NCI-H1694 treated with DMSO at 0.1 percent for 48 hours (cell line): ENCODE measurements around the gene TEKTIP1.
"Not testable (repeated sequence)": the region's sequence is repeated elsewhere in the genome, so short reads cannot be mapped to it uniquely, and the experiment has no call there.

Experiments
- DNase-seq: peaks from one replicate; lab custom pipeline; 2025; lab: John Stamatoyannopoulos, UW

The TEKTIP1 gene

GRCh38 chr19:3557461-3558248 is 18.7 kb downstream of the TEKTIP1 start, which contains the start of gene MFSD12:
TSS of gene MFSD12 (minus strand) at chr19:3557586. CDS start at chr19:3557403, 183 bp downstream.
- peak; percentile 83 for DNase-seq

GRCh38 chr19:3563709-3564524 is 24.9 kb downstream of the TEKTIP1 start:
- no peak for DNase-seq

GRCh38 chr19:3565139-3565538 is 26.2 kb downstream of the TEKTIP1 start:
- no peak for DNase-seq

- not testable (repeated sequence) for DNase-seq
These were observed 31.1 kb downstream of the TEKTIP1 start for GRCh38 chr19:3570042-3570441.

GRCh38 chr19:3570606-3571011 is 31.6 kb downstream of the TEKTIP1 start:
- no peak for DNase-seq

- DNase-seq = peak; percentile 94
These were observed 33.3 kb downstream of the TEKTIP1 start for GRCh38 chr19:3572132-3572854.

- no peak for DNase-seq
These were observed 33.8 kb downstream of the TEKTIP1 start, which contains the start of gene HMG20B for GRCh38 chr19:3572855-3573161. TSS of gene HMG20B (plus strand) at chr19:3572944. CDS start at chr19:3573310, 366 bp downstream.

- no peak for DNase-seq
These were observed 34.3 kb downstream of the TEKTIP1 start for GRCh38 chr19:3573162-3573857.

GRCh38 chr19:3573858-3574637 is 35.1 kb downstream of the TEKTIP1 start:
- DNase-seq = peak; percentile 39

- peak; percentile 28 for DNase-seq
These were observed 36.3 kb downstream of the TEKTIP1 start for GRCh38 chr19:3575260-3575741.

- DNase-seq = no peak
These were observed 37.1 kb downstream of the TEKTIP1 start for GRCh38 chr19:3575949-3576673.

- no peak for DNase-seq
These were observed 37.9 kb downstream of the TEKTIP1 start for GRCh38 chr19:3576696-3577443.

GRCh38 chr19:3577723-3578344 is 38.9 kb downstream of the TEKTIP1 start:
- no peak for DNase-seq

GRCh38 chr19:3578390-3578789 is 39.4 kb downstream of the TEKTIP1 start:
- no peak for DNase-seq

- no peak for DNase-seq
These were observed 41.4 kb downstream of the TEKTIP1 start for GRCh38 chr19:3580156-3580934.

GRCh38 chr19:3581792-3582191 is 42.8 kb downstream of the TEKTIP1 start:
- DNase-seq = not testable (repeated sequence)

- DNase-seq = not testable (repeated sequence)
These were observed 45.2 kb downstream of the TEKTIP1 start for GRCh38 chr19:3584036-3584802.
